ENCODE data around the gene PCDH10.
A peak's percentile ranks its signal among the peaks of the same experiment; 100 is the strongest.

Gene PCDH10

DNA sequence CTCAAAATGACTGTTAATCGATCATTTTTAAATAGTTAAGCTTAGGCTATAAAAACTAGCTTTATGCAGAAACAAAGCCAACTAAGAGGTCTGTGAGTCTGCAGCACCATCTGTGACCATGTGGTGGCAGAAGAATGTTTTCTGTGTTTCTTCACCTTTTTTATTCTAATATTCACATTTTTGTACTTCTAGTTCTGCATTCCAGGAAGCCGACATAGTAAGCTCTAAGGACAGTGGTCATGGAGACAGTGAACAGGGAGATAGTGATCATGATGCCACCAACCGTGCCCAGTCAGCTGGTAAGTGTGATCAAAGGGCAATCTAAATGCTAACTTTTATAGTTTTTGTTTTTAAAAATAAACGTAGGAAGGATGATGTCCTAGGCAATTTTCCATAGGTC is 5.6 kb downstream of the PCDH10 start:
- no peak overlapping the region for H3K4me2 ChIP-seq
- TF ChIP-seq, protein P1, sequence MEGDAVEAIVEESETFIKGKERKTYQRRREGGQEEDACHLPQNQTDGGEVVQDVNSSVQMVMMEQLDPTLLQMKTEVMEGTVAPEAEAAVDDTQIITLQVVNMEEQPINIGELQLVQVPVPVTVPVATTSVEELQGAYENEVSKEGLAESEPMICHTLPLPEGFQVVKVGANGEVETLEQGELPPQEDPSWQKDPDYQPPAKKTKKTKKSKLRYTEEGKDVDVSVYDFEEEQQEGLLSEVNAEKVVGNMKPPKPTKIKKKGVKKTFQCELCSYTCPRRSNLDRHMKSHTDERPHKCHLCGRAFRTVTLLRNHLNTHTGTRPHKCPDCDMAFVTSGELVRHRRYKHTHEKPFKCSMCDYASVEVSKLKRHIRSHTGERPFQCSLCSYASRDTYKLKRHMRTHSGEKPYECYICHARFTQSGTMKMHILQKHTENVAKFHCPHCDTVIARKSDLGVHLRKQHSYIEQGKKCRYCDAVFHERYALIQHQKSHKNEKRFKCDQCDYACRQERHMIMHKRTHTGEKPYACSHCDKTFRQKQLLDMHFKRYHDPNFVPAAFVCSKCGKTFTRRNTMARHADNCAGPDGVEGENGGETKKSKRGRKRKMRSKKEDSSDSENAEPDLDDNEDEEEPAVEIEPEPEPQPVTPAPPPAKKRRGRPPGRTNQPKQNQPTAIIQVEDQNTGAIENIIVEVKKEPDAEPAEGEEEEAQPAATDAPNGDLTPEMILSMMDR (conservative IDR thresholded peaks at IDR 0.05; ENCODE audit: low read depth, low read length): peak; percentile 71

GRCh38 chr4:133156096-133156495 is 7.0 kb downstream of the PCDH10 start:
- H3K27ac ChIP-seq: no peak overlapping the region
- H3K4me3 ChIP-seq (IDR thresholded peaks at IDR 0.05; ENCODE audit: insufficient read depth, low read depth, low read length): no peak overlapping the region

More for the DNA sequence above, 5.6 kb downstream of the PCDH10 start:
- H3K4me1 ChIP-seq (ENCODE audit: low read depth, poor library complexity, severe bottlenecking): peaks cover 4% of the 10 kb centered on the region
- no peaks in the 10 kb centered on the region for H4K20me1 ChIP-seq (ENCODE audit: insufficient read depth)
- H3K27me3 ChIP-seq (ENCODE audit: insufficient read depth, low read depth): no peaks in the 10 kb centered on the region
- no peak overlapping the region for H3K27ac ChIP-seq
- no peaks in the 10 kb centered on the region for H3K36me3 ChIP-seq (ENCODE audit: insufficient read depth)
- H3K79me2 ChIP-seq (ENCODE audit: insufficient read depth, low read depth): no peaks in the 10 kb centered on the region
- H3K9ac ChIP-seq: no peak overlapping the region
- H3K4me3 ChIP-seq (IDR thresholded peaks at IDR 0.05; ENCODE audit: insufficient read depth, low read depth, low read length): no peak overlapping the region
- no peak overlapping the region for H2AFZ ChIP-seq (ENCODE audit: low read depth)

GRCh38 chr4:133156556-133156955 is 7.5 kb downstream of the PCDH10 start:
- no peaks in the 10 kb centered on the region for H3K79me2 ChIP-seq (ENCODE audit: insufficient read depth, low read depth)
- no peak overlapping the region for H3K4me3 ChIP-seq (IDR thresholded peaks at IDR 0.05; ENCODE audit: insufficient read depth, low read depth, low read length)
- no peak overlapping the region for H2AFZ ChIP-seq (ENCODE audit: low read depth)
- H3K36me3 ChIP-seq (ENCODE audit: insufficient read depth): no peaks in the 10 kb centered on the region
- H4K20me1 ChIP-seq (ENCODE audit: insufficient read depth): no peaks in the 10 kb centered on the region
- H3K4me2 ChIP-seq: no peak overlapping the region
- peaks cover 4% of the 10 kb centered on the region for H3K4me1 ChIP-seq (ENCODE audit: low read depth, poor library complexity, severe bottlenecking)
- H3K27ac ChIP-seq: no peak overlapping the region
- TF ChIP-seq, protein P1 (conservative IDR thresholded peaks at IDR 0.05; ENCODE audit: low read depth, low read length): no peak
- H3K9ac ChIP-seq: no peak overlapping the region
- no peaks in the 10 kb centered on the region for H3K27me3 ChIP-seq (ENCODE audit: insufficient read depth, low read depth)

More at GRCh38 chr4:133156096-133156495, 7.0 kb downstream of the PCDH10 start:
- H4K20me1 ChIP-seq (ENCODE audit: insufficient read depth): no peaks in the 10 kb centered on the region
- TF ChIP-seq, protein P1 (conservative IDR thresholded peaks at IDR 0.05; ENCODE audit: low read depth, low read length): no peak
- H3K4me2 ChIP-seq: no peak overlapping the region
- no peaks in the 10 kb centered on the region for H3K79me2 ChIP-seq (ENCODE audit: insufficient read depth, low read depth)
- no peaks in the 10 kb centered on the region for H3K27me3 ChIP-seq (ENCODE audit: insufficient read depth, low read depth)
- no peak overlapping the region for H2AFZ ChIP-seq (ENCODE audit: low read depth)
- H3K36me3 ChIP-seq (ENCODE audit: insufficient read depth): no peaks in the 10 kb centered on the region
- H3K4me1 ChIP-seq (ENCODE audit: low read depth, poor library complexity, severe bottlenecking): peaks cover 4% of the 10 kb centered on the region
- H3K9ac ChIP-seq: no peak overlapping the region

GRCh38 chr4:133157460-133158160 is 8.5 kb downstream of the PCDH10 start:
- peaks cover 4% of the 10 kb centered on the region for H3K4me1 ChIP-seq (ENCODE audit: low read depth, poor library complexity, severe bottlenecking)
- no peak overlapping the region for H3K4me2 ChIP-seq
- H4K20me1 ChIP-seq (ENCODE audit: insufficient read depth): no peaks in the 10 kb centered on the region
- TF ChIP-seq, protein P1 (conservative IDR thresholded peaks at IDR 0.05; ENCODE audit: low read depth, low read length): no peak
- H2AFZ ChIP-seq (ENCODE audit: low read depth): no peak overlapping the region
- no peak overlapping the region for H3K27ac ChIP-seq
- no peak overlapping the region for H3K9ac ChIP-seq
- no peaks in the 10 kb centered on the region for H3K27me3 ChIP-seq (ENCODE audit: insufficient read depth, low read depth)
- H3K36me3 ChIP-seq (ENCODE audit: insufficient read depth): no peaks in the 10 kb centered on the region
- no peaks in the 10 kb centered on the region for H3K79me2 ChIP-seq (ENCODE audit: insufficient read depth, low read depth)
- H3K4me3 ChIP-seq (IDR thresholded peaks at IDR 0.05; ENCODE audit: insufficient read depth, low read depth, low read length): no peak overlapping the region
